Coronary artery (tissue), 2 donors: ENCODE results near the gene DCLK1.

ENCODE experiments used
- DNase-seq: peaks from one replicate; pipeline ENCODE4 v3.0.0-alpha.2; 2017; ENCODE audit warnings: low spot score
- H3K27ac ChIP-seq, 2 donors: fragments of 200-600 bp; sonication (generic); one replicate each; pipeline ENCODE4 v1.5.1; 2016 to 2019
- H3K4me3 ChIP-seq: fragments of 200-600 bp; sonication (generic); 2 replicates; pipeline ENCODE4 v1.5.1; 2016; ENCODE audit warnings: mild to moderate bottlenecking, moderate library complexity
- TF ChIP-seq, protein P1 (sequence below): fragments of 200-600 bp; sonication (generic); IDR thresholded peaks from one replicate; pipeline ENCODE4 v1.5.1; 2019; ENCODE audit warnings: antibody characterized with exemption

DCLK1 gene

DNA sequence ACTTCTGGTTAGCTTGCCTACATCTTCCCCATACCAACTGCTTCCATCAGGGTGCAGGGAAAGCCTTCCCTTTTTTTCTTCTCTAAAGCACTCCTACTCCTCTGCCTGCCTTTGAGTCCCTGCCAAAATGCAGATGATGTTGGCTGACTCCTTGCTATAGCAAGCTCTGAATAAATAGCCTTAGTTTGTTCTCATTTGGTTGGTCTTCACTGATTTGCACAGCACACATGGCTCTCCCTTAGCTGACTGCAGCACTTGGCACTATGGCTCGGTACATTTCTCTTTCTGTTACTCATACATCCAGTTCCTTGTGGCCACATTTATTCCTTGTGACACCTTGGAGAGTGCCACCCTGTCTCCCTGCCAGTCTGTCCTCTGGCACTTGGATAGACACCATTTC, 249.8 kb downstream of the DCLK1 start:
- TF ChIP-seq, protein P1, sequence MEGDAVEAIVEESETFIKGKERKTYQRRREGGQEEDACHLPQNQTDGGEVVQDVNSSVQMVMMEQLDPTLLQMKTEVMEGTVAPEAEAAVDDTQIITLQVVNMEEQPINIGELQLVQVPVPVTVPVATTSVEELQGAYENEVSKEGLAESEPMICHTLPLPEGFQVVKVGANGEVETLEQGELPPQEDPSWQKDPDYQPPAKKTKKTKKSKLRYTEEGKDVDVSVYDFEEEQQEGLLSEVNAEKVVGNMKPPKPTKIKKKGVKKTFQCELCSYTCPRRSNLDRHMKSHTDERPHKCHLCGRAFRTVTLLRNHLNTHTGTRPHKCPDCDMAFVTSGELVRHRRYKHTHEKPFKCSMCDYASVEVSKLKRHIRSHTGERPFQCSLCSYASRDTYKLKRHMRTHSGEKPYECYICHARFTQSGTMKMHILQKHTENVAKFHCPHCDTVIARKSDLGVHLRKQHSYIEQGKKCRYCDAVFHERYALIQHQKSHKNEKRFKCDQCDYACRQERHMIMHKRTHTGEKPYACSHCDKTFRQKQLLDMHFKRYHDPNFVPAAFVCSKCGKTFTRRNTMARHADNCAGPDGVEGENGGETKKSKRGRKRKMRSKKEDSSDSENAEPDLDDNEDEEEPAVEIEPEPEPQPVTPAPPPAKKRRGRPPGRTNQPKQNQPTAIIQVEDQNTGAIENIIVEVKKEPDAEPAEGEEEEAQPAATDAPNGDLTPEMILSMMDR: no peak
- Histone ChIP-seq H3K27ac (no peak overlapping the region), H3K4me3 (no peak overlapping the region)
- no peak for DNase-seq

DNA sequence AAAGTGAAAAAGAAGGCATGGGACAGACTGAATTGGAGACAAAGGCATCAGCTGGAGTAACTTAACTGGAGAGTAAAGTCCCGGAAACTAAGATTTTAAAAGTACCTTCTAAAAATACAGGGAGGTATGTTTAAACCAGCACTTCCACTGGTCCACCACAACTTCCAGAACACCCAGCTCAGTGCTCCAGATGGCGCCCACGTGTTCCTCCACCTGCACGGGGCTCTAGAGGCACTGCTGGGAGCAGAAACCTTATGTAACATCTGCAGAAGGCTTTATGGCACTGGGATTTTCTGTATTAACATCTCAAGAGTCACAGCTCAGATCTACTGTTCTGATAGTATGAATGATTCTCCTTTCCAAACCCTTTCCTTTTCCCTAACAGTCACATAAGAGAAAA, 252.1 kb downstream of the DCLK1 start:
- DNase-seq: no peak
- H3K4me3 ChIP-seq: no peak overlapping the region
- H3K27ac ChIP-seq: no peak overlapping the region
- TF ChIP-seq, protein P1: no peak

- DNase-seq: no peak
- TF ChIP-seq, protein P1: no peak
Measured at GRCh38 chr13:35876601-35877000, 254.6 kb downstream of the DCLK1 start.

DNA sequence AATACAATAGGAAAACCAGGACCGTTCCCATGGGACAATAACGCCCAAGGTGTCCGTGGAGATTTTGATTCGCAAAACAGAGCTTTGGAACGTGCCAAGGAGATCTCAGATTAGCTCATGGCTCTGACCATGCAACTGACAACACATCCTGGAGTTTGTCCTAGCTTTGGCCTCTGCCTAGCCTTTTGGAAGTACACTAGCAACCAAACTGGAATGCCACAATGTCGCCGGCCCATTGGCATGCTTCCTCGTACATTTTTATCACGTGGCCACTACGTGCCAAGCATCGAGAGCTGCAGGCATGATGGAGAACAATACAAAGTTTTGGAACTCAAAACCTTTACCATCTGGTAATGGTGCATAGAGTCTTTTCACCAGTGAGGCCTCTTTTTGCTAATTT, 256.5 kb downstream of the DCLK1 start:
- Histone ChIP-seq H3K27ac (no peak overlapping the region), H3K4me3 (no peak overlapping the region)
- no peak for DNase-seq
- TF ChIP-seq, protein P1: no peak

More at GRCh38 chr13:35876601-35877000, 254.6 kb downstream of the DCLK1 start:
- Histone ChIP-seq H3K4me3 (no peak overlapping the region), H3K27ac (peak overlapping the region in 1 of 2 donors; percentile 1)

GRCh38 chr13:35872369-35872768, 258.8 kb downstream of the DCLK1 start:
- TF ChIP-seq, protein P1: no peak
- H3K27ac ChIP-seq: no peak overlapping the region

GRCh38 chr13:35871561-35871960, 259.6 kb downstream of the DCLK1 start:
- DNase-seq: no peak
- no peak overlapping the region for H3K4me3 ChIP-seq
- H3K27ac ChIP-seq: no peak overlapping the region
- TF ChIP-seq, protein P1: no peak

More at GRCh38 chr13:35872369-35872768, 258.8 kb downstream of the DCLK1 start:
- DNase-seq: no peak
- no peak overlapping the region for H3K4me3 ChIP-seq

GRCh38 chr13:35866801-35867200, 264.4 kb downstream of the DCLK1 start:
- no peak for DNase-seq
- TF ChIP-seq, protein P1: no peak
- Histone ChIP-seq H3K4me3 (no peak overlapping the region), H3K27ac (no peak overlapping the region)
